ENCODE measurements around the gene GNB3.
A peak's percentile ranks its signal among the peaks of the same experiment; 100 is the strongest.

Gene GNB3

GRCh38 chr12:6832125-6832524 is 8.6 kb upstream of the GNB3 start:
- TF ChIP-seq ZFX (IDR thresholded peaks at IDR 0.05; ENCODE audit: borderline replicate concordance) = no peak
- TF ChIP-seq CTCF (IDR thresholded peaks at IDR 0.05) = no peak

GRCh38 chr12:6833189-6833890 is 7.4 kb upstream of the GNB3 start:
- TF ChIP-seq CTCF (IDR thresholded peaks at IDR 0.05) (no peak), ZFX (IDR thresholded peaks at IDR 0.05; ENCODE audit: borderline replicate concordance) (no peak)
- peak overlapping the region; percentile 25; the same call in 1 of the 2 replicates for H3K27ac ChIP-seq

More at GRCh38 chr12:6832125-6832524, 8.6 kb upstream of the GNB3 start:
- peak overlapping the region; percentile 26; the same call in 1 of the 2 replicates for H3K27ac ChIP-seq

GRCh38 chr12:6834254-6834653 is 6.5 kb upstream of the GNB3 start:
- peak overlapping the region; percentile 25 for H3K27ac ChIP-seq
- TF ChIP-seq CTCF (IDR thresholded peaks at IDR 0.05) (no peak), ZFX (IDR thresholded peaks at IDR 0.05; ENCODE audit: borderline replicate concordance) (no peak)

- TF ChIP-seq ZFX (IDR thresholded peaks at IDR 0.05; ENCODE audit: borderline replicate concordance) (no peak), CTCF (IDR thresholded peaks at IDR 0.05) (no peak)
- H3K27ac ChIP-seq = peak overlapping the region; percentile 25
These were observed 5.9 kb upstream of the GNB3 start for GRCh38 chr12:6834873-6835272.

GRCh38 chr12:6836851-6837250 is 3.9 kb upstream of the GNB3 start:
- TF ChIP-seq CTCF (IDR thresholded peaks at IDR 0.05) (no peak), ZFX (IDR thresholded peaks at IDR 0.05; ENCODE audit: borderline replicate concordance) (no peak)
- H3K27ac ChIP-seq = peak overlapping the region; percentile 25; the same call in 1 of the 2 replicates

GRCh38 chr12:6837370-6838060 is 3.2 kb upstream of the GNB3 start:
- TF ChIP-seq ZFX (IDR thresholded peaks at IDR 0.05; ENCODE audit: borderline replicate concordance) (no peak), CTCF (IDR thresholded peaks at IDR 0.05) (no peak)
- H3K27ac ChIP-seq = no peak overlapping the region

- no peak overlapping the region for H3K27ac ChIP-seq
- TF ChIP-seq ZFX (IDR thresholded peaks at IDR 0.05; ENCODE audit: borderline replicate concordance) (no peak), CTCF (IDR thresholded peaks at IDR 0.05) (no peak)
These were observed 1.9 kb upstream of the GNB3 start for GRCh38 chr12:6838854-6839253.
